Occipital lobe (tissue), 2 donors: ENCODE data around the gene YIPF1. TPM values are rescaled to one million over a fixed set of nuclear protein-coding genes. Genes with fewer than 3 reads are reported as not detected.

ENCODE experiments used
- DNase-seq: peaks from one replicate; lab custom pipeline; 2025; lab: John Stamatoyannopoulos, UW
- total RNA-seq: library from RNA; depleted of rRNA; stranded (reverse); fragments of >200 nt; gene quantifications from one replicate; pipeline ENCODE4 v1.2.3, GENCODE V29; 2014

Gene YIPF1
- total RNA-seq = 13.7 TPM

DNA sequence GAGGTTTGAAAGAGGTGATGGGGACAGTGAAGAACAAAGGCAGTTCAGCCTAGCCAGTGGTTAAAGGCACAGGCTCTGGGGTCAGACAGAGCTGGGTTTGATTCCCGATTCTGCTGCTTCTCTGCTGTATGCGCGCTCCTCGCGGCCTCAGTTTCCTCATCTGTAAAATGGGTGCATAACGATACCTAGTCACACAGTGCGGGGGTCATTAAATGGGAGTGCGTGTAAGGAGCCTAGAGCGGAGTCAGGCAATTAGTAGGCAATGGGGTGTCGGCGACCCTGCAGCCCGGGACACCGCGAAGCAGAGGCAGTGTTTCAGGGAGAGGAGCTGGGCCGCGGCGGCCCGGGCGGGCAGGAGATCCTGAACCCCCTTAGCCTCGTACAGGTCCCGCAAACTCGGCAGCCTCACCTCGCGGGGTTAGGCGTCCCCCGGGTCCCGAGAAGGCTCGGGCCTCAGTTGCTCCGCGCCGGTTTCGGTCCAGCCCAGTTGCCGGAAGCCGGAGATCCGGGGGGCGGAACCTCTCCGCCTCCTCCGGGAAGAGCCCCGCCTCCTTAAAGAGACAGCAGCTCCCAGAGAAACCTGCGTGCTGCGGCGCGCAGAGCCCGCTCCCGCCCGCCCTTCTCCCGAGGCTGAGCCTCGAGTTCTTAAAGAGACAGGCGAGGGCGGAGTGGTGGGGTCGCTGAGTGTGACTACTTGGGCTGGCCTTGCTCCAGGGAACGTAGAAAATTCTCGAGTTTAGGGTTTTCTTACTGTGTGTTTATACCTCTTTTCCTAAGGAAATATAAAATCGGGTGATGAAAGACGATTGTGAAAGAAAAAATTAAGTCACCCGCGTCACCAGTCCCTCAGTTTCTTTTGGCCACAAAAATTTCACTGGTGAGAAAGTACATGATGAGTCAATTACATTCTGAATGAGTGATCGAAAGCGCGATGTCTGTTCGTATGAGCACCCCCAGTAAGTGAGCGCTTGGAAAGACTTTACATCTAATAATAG is at the start of gene YIPF1:
Gene YIPF1, minus strand, starts transcription at position 494 of the 995 bp plus-strand sequence. CDS start 860 bp downstream, outside the sequence.
- peak; percentile 91 for DNase-seq

DNA sequence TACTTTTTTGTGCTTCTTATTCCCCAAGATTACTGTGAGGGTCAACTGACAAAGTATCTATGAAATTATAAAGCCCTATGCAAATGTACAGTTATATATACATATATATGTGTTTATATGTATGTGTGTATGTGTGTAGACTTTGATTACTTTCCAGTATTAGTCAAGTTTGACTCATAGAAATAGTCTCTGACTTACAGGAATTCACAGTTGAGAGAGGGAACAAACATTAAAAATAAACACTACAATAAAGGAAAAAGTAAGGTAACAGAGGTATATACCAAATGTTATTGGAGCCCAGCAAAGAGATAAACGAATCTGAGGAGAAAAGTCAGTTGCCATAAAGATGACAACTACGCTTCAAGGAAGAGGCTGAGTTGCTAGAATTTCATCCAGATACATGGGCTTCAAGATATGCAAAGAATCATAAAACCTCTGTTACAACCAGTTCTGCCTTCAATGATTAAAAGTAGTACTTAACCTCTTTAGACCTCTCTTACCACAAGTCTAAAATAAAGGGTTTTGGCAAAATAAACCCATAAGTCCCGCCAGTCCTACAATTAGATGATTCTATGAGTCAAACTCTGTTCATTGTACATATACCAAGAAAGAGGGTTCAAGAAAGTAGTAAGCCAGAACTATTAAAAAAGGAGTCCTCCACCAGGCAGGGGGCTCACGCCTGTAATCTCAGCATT is 48.7 kb upstream of the YIPF1 start:
- no peak for DNase-seq

DNA sequence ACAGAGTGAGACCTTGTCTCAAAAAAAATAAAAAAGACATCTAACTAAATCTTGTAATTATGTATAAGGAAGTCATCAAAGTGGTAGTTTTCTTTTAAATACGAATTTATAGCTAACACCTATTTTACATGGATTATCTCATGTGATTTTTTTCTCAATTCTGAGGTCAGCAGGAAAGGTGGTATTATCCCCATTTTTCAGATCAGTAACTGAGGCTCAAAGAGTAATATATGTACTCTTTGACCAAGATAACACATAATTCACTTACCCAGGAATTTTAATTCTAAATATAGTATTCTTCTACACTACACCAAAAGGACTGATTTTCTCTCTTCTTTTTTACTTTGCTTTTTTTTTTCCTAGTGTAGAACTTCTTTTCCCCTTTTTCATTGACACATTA is 46.8 kb upstream of the YIPF1 start:
- DNase-seq = no peak

DNA sequence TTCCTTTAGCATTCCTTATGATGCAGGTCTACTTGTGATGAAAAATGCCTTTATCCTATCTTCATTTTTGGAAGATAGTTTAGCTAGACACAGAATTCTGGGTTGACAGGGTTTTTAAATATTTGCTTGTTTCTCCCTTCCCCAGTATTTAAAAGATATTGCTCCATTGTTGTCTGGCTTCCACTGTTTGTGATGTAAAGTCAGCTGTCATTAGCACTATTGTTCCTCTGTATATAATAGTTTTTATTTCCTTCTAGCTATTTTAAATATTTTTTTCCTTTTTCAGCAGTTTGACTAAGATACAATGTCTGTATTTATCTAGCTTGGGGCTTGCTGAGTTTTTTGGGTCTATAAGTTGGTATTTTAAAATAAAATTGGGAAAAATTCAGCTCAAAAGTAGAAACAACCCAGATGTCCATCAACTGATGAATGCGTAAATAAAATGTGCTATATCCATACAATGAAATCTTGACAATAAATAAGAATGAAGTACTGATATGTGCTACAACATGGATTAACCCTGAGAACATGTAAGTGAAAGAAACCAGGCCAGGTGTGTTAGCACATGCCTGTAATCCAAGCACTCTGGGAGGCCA is 44.7 kb upstream of the YIPF1 start:
- DNase-seq = no peak

DNA sequence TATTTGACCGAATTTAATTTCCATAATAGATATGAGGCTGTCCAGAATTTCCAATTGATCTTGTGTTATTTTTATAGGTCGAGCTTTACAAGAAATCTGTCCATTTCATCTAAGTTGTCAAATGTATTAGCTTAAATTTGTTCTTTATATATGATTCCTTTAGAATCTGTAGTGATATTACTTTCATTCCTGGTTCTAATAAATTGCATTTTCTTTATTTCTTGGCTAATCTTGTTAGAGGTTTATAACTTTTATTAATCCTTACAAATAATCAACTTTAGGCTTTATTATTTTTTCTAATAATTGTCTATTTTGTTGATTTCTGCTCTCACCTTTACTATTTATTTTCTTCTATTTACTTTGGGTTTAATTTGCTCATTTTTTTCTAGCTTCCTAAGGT is 41.9 kb upstream of the YIPF1 start:
- no peak for DNase-seq

GRCh38 chr1:53930932-53931331 is 41.3 kb upstream of the YIPF1 start:
- DNase-seq = no peak

- DNase-seq = no peak
Observed at GRCh38 chr1:53929246-53929960, 39.8 kb upstream of the YIPF1 start.

- DNase-seq = no peak
Observed at GRCh38 chr1:53927376-53927881, 37.8 kb upstream of the YIPF1 start.

DNA sequence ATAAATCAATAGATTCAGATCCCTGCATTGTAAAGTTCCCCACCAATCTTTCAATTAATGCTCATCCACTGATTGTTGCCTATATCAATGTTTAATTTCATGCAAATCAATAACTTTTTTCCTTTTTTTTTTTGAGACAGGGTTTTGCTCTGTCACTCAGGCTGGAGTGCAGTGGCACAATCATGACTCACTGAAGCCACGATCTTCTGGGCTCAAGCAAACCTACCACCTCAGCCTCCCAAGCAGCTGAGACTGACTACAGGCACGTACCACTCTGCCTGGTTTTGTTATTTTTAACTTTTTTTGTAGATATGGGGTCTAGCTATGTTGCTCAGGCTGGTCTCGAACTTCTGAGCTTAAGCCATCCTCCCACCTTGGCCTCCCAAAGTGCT is 30.1 kb upstream of the YIPF1 start:
- no peak for DNase-seq

GRCh38 chr1:53918343-53918742 is 28.7 kb upstream of the YIPF1 start:
- no peak for DNase-seq

DNA sequence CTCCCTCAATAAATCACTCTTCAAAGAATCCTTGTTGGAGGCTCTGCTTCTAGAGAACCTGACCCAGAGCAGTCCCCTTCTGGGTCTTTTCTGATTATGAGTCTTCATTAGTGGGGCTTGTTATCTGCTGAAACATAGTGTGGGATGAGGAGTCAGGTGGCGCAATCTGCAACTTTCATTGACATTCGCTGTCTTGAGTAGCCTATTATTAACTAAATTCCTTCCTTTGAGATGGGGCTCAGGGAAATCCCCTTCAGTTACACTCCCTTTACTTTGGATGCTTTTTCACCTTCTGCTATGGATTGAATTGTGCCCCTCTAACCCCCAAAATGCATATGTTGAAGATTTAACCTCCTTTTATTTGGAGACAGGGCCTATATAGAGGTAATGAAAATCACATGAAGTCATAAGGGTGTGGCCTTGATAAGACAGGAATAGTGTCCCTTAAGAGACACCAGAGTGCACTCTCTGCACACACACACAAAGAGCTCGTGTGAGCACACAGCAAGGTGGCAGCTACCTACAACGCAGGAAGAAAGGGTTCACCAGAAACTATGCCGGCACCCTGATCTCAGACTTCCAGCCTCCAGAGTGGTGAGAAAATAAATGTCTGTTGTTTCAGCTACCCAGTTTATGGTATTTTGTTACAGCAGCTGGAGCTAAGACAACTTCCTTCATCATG is 23.9 kb upstream of the YIPF1 start:
- DNase-seq = no peak

DNA sequence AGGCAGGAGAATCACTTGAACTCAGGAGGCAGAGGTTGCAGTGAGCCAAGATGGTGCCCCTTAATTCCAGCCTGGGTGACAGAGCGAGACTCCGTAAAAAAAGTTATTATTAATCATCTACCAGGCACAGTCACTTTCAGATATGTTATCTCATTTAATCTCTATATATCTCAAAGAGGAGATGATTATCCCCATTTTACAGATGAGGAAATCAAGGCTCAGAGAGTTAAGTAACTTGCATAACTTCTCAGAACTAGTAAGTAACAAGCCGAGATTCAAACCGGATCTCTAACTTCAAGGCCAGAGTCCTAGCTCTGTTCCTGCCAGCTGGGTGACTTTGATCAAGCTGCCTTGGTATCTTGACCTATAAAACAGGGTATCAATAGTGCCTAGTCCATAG is 21.8 kb upstream of the YIPF1 start:
- no peak for DNase-seq

- DNase-seq = no peak
Observed at GRCh38 chr1:53909946-53910345, 20.3 kb upstream of the YIPF1 start.

- no peak for DNase-seq
Observed at GRCh38 chr1:53906121-53906520, 16.5 kb upstream of the YIPF1 start.

DNA sequence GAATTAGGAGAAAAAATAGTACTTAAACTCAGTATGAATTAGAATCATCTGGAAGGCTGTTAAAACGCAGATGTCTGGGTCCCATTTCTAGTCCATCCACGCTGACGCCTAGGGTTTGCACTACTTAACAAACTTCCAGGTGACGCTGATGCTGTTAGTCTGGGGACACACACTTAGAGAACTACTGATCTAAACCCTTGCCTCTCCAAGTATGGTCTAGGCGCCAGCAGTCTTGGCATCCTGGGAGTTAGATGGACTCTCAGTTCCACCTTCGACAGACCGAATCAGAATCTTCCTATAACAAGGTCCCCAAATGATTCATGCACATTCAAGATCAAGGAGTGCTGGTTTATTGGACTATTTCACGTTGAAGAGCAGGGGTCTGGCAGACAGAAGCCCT is 15.9 kb upstream of the YIPF1 start:
- no peak for DNase-seq

DNA sequence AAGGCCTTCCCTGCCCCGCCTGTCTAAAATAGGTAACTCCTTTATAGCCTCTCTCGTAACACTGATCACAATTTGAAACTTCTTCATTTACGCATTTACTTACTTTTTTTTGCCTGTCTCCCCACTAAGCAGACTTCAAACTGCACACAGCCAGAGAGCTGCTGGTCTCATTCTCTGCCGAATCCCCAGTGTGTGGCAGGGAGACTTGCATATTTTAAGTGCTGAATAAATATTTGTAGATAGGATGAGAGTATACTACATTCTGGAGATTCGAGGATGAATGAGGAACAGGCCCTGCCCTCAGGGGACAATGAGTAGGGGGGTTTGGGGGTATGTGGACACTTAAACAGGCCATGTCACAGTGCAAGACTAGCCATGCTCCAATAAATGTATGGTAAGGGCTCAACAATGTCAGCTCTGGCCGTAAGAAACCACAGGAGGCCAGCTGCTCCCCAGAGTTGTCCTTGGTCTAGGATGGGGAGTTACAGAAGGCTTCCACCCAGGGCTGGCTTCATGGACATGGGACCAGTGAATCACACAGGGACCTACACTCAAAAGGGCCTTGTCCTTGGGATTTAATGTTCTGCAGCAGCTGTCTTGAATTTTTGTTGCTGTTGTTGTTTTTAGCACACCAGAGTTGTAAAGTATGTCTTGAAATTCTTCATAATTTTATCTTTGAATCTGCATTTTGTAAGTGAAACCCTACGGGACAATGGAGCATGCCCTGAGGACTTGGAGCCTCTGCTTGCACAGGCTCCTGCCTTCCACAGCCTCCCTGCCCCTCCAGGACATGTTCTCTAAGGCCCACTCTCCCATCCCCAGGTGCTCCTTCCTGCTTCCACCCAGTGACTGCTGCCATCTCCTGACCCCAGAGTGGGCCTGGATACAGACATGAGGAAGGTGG is 12.9 kb upstream of the YIPF1 start:
- DNase-seq = no peak

- DNase-seq = no peak
Observed at GRCh38 chr1:53899708-53900107, 10.1 kb upstream of the YIPF1 start.

GRCh38 chr1:53899206-53899628 is 9.6 kb upstream of the YIPF1 start:
- DNase-seq = no peak

DNA sequence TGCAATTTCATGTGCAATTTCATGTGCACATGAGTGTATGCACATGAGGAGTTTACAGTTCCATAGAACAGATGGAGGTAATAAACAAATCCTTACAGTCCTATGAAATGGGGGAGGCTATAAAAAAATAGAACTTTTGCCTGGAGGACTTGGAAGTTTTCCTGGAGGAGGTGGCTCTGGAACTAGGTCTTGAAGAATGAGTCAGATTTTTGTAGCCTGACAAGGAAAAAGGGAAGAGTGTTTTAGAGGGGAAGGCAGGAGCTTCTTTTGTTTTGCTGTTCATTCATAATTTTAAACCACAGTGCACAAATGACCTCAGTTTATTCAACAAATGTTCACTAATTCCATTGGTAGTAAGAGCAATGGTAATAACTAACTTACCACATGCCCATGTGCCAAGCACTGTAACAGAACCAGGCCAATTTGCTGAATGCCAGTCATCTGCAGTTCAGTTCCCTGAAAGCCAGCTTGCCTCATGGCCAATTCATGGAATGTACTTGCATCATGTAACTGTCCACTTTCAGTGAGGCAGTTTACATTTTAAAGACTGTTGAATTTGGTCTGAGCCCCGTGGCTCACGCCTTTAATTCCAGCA is 7.1 kb upstream of the YIPF1 start:
- DNase-seq = no peak
